Neural cell (in vitro differentiated cells): Measurements from ENCODE around the gene POLR1D.

Experiments used
- EP300 ChIP-seq: fragments of 450-650 bp; conservative IDR thresholded peaks from 2 replicates; pipeline ENCODE4 v1.6.1; 2014; ENCODE audit warnings: antibody characterized with exemption, mild to moderate bottlenecking, moderate library complexity; ENCODE audit not compliant: poor library complexity, severe bottlenecking
- EZH2 ChIP-seq: fragments of 200-600, 300-800 bp; shearing (Covaris generic), sonication (generic); IDR thresholded peaks from 2 replicates; pipeline ENCODE4 v1.6.1; 2014; ENCODE audit warnings: antibody characterized with exemption, low read length, borderline replicate concordance, mild to moderate bottlenecking; ENCODE audit not compliant: insufficient read depth, poor library complexity, severe bottlenecking
- POLR2AphosphoS5 ChIP-seq: IDR thresholded peaks from 2 replicates; pipeline ENCODE4 v1.6.1; 2012
- REST ChIP-seq: IDR thresholded peaks from 2 replicates; pipeline ENCODE4 v1.6.1; 2012; ENCODE audit warnings: borderline replicate concordance
- TAF1 ChIP-seq: IDR thresholded peaks from 2 replicates; pipeline ENCODE4 v1.6.1; 2012; ENCODE audit warnings: low read depth
- TF ChIP-seq, protein P1 (sequence below): fragments of 450-650 bp; IDR thresholded peaks from 2 replicates; pipeline ENCODE4 v1.5.1; 2014; ENCODE audit warnings: antibody characterized with exemption, mild to moderate bottlenecking, moderate library complexity; ENCODE audit not compliant: poor library complexity, severe bottlenecking

GRCh38 chr13:27592865-27593264, 28.8 kb upstream of the POLR1D start:
- TF ChIP-seq EZH2 (no peak), REST (no peak), TAF1 (no peak), POLR2AphosphoS5 (no peak), EP300 (no peak)
- TF ChIP-seq, protein P1, sequence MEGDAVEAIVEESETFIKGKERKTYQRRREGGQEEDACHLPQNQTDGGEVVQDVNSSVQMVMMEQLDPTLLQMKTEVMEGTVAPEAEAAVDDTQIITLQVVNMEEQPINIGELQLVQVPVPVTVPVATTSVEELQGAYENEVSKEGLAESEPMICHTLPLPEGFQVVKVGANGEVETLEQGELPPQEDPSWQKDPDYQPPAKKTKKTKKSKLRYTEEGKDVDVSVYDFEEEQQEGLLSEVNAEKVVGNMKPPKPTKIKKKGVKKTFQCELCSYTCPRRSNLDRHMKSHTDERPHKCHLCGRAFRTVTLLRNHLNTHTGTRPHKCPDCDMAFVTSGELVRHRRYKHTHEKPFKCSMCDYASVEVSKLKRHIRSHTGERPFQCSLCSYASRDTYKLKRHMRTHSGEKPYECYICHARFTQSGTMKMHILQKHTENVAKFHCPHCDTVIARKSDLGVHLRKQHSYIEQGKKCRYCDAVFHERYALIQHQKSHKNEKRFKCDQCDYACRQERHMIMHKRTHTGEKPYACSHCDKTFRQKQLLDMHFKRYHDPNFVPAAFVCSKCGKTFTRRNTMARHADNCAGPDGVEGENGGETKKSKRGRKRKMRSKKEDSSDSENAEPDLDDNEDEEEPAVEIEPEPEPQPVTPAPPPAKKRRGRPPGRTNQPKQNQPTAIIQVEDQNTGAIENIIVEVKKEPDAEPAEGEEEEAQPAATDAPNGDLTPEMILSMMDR, result no peak
